Measurements from ENCODE around the gene FAM110A.

The FAM110A gene

DNA sequence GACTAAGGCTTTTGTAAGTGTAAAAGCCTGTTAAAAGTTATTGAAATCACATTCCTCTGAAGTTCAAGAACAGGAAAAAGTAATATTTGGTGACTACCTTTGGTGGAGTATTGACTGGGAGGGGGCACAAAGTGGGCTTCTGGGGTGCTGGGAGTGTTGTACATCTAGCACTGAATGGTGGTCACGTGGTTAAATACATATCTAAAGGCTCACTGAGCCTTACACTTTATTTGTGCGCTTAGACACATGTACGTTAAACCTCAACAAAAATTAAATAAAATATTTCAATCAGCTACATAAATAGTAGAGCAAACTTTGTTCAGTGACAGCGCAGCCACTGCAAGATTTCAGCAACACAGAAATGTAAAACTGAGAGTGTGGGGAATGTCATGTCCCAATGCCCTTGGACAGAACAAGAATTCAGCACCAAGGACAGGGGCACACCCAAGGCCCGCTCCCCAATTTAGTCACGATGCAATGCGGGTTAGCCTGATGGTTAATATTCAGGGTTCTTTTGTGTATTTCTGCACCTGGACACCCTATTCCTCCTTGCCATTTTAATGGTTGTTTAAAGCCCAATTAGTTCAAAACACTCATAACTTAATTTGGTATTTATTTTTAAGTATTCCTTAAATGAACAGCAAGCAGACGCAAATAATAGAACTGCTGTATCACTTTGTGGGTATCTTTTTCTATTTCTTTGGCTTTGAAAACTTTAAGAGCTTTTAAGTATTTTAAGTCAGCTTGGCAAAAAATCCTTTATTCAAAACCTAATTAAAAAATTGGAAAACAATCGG, 45.2 kb downstream of the FAM110A start:
- Histone ChIP-seq H2AFZ (ENCODE audit: low read depth) (no peak overlapping the region), H3K27me3 (ENCODE audit: insufficient read depth, low read depth) (no peaks in the 10 kb centered on the region), H3K4me3 (IDR thresholded peaks at IDR 0.05; ENCODE audit: insufficient read depth, low read depth, low read length) (no peak overlapping the region), H3K36me3 (ENCODE audit: insufficient read depth) (no peaks in the 10 kb centered on the region), H3K79me2 (ENCODE audit: insufficient read depth, low read depth) (no peaks in the 10 kb centered on the region), H3K4me2 (no peak overlapping the region), H3K4me1 (ENCODE audit: low read depth, poor library complexity, severe bottlenecking) (no peaks in the 10 kb centered on the region), H3K9ac (no peak overlapping the region), H3K27ac (no peak overlapping the region), H4K20me1 (ENCODE audit: insufficient read depth) (no peaks in the 10 kb centered on the region)
- no peak for TF ChIP-seq CTCF (conservative IDR thresholded peaks at IDR 0.05; ENCODE audit: low read depth, low read length)

- Histone ChIP-seq H3K4me2 (no peak overlapping the region), H3K27me3 (ENCODE audit: insufficient read depth, low read depth) (no peaks in the 10 kb centered on the region), H4K20me1 (ENCODE audit: insufficient read depth) (no peaks in the 10 kb centered on the region), H3K9ac (no peak overlapping the region), H3K4me3 (IDR thresholded peaks at IDR 0.05; ENCODE audit: insufficient read depth, low read depth, low read length) (no peak overlapping the region), H3K27ac (no peak overlapping the region), H2AFZ (ENCODE audit: low read depth) (no peak overlapping the region), H3K36me3 (ENCODE audit: insufficient read depth) (no peaks in the 10 kb centered on the region), H3K79me2 (ENCODE audit: insufficient read depth, low read depth) (no peaks in the 10 kb centered on the region), H3K4me1 (ENCODE audit: low read depth, poor library complexity, severe bottlenecking) (no peaks in the 10 kb centered on the region)
- no peak for TF ChIP-seq CTCF (conservative IDR thresholded peaks at IDR 0.05; ENCODE audit: low read depth, low read length)
Measured at GRCh38 chr20:879626-880025, 46.1 kb downstream of the FAM110A start.

DNA sequence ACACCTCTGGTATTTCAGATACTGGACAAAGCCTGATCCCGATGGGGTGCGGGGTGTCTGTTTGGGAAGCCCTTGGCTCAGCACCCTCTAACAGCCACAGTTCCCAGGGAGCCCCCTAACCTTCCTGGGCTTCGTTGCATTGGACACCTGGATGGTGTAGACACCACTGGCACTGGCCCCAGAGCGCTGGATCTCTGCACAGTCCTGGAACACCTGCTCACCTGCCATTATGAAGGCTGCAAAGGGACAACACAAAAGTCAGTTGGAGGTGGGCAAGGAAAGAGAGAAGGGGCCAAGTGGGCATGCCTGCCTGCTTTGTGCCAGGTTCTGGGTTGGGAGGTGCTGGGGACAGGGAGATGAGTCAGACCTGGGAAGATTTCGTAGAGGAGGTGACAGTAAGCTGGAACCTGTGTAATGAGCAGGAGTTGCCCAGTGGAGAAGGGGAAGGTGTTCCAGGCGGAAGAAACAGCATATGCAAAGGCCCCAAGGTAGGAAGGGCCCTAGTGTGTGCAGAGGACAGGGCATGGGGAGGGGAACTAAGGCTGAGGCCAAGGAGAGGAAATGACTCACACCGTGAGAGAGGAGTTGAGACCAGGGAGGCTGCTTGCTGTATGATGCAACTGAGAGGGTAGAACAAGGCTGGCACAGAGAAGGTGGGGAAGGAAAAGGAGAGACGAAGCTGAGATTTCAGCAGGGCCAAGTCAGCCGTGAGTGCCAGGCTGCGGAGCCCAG, 47.7 kb downstream of the FAM110A start:
- H3K79me2 ChIP-seq (ENCODE audit: insufficient read depth, low read depth), result no peaks in the 10 kb centered on the region
- H3K27me3 ChIP-seq (ENCODE audit: insufficient read depth, low read depth), result no peaks in the 10 kb centered on the region
- H3K9ac ChIP-seq, result no peak overlapping the region
- H3K4me3 ChIP-seq (IDR thresholded peaks at IDR 0.05; ENCODE audit: insufficient read depth, low read depth, low read length), result no peak overlapping the region
- H3K4me2 ChIP-seq, result no peak overlapping the region
- H4K20me1 ChIP-seq (ENCODE audit: insufficient read depth), result no peaks in the 10 kb centered on the region
- no peak overlapping the region for H3K27ac ChIP-seq
- no peaks in the 10 kb centered on the region for H3K36me3 ChIP-seq (ENCODE audit: insufficient read depth)
- H2AFZ ChIP-seq (ENCODE audit: low read depth), result no peak overlapping the region
- no peaks in the 10 kb centered on the region for H3K4me1 ChIP-seq (ENCODE audit: low read depth, poor library complexity, severe bottlenecking)
- TF ChIP-seq CTCF (conservative IDR thresholded peaks at IDR 0.05; ENCODE audit: low read depth, low read length), result no peak

- Histone ChIP-seq H3K36me3 (ENCODE audit: insufficient read depth) (no peaks in the 10 kb centered on the region), H4K20me1 (ENCODE audit: insufficient read depth) (no peaks in the 10 kb centered on the region), H3K4me1 (ENCODE audit: low read depth, poor library complexity, severe bottlenecking) (no peaks in the 10 kb centered on the region), H3K79me2 (ENCODE audit: insufficient read depth, low read depth) (no peaks in the 10 kb centered on the region), H2AFZ (ENCODE audit: low read depth) (no peak overlapping the region), H3K4me3 (IDR thresholded peaks at IDR 0.05; ENCODE audit: insufficient read depth, low read depth, low read length) (no peak overlapping the region), H3K27ac (no peak overlapping the region), H3K9ac (no peak overlapping the region), H3K27me3 (ENCODE audit: insufficient read depth, low read depth) (no peaks in the 10 kb centered on the region), H3K4me2 (no peak overlapping the region)
- TF ChIP-seq CTCF (conservative IDR thresholded peaks at IDR 0.05; ENCODE audit: low read depth, low read length), result no peak
Measured at GRCh38 chr20:881783-882144, 48.2 kb downstream of the FAM110A start.
